GM20000 (cell line): ENCODE results near the gene KRT16.
"Not testable (repeated sequence)": the region's sequence is repeated elsewhere in the genome, so short reads cannot be mapped to it uniquely, and the experiment has no call there.

Experiments used
- DNase-seq: peaks from one replicate; pipeline ENCODE4 v3.0.0; 2012; ENCODE audit warnings: low spot score
- CTCF ChIP-seq: IDR thresholded peaks from 2 replicates; pipeline ENCODE4 v1.5.1; 2012; ENCODE audit warnings: mild to moderate bottlenecking, control low read depth; ENCODE audit errors: extremely low read depth, missing control alignments

The KRT16 gene

GRCh38 chr17:41612376-41613160 is at the start of gene KRT16:
KRT16 (minus strand) TSS chr17:41612767; CDS start chr17:41612688, 79 bp downstream.
- DNase-seq = not testable (repeated sequence)

- no peak for DNase-seq
- TF ChIP-seq CTCF = no peak
Measured at GRCh38 chr17:41660221-41660711, 47.7 kb upstream of the KRT16 start.

GRCh38 chr17:41659427-41660212 is 47.1 kb upstream of the KRT16 start:
- no peak for DNase-seq
- TF ChIP-seq CTCF = no peak

- no peak for TF ChIP-seq CTCF
- no peak for DNase-seq
Measured at GRCh38 chr17:41658846-41659245, 46.3 kb upstream of the KRT16 start.

GRCh38 chr17:41657936-41658335 is 45.4 kb upstream of the KRT16 start:
- no peak for TF ChIP-seq CTCF

GRCh38 chr17:41657176-41657754 is 44.7 kb upstream of the KRT16 start:
- no peak for DNase-seq
- no peak for TF ChIP-seq CTCF

More at GRCh38 chr17:41657936-41658335, 45.4 kb upstream of the KRT16 start:
- no peak for DNase-seq

GRCh38 chr17:41656249-41657023 is 43.9 kb upstream of the KRT16 start:
- DNase-seq = no peak
- no peak for TF ChIP-seq CTCF
